Measurements from ENCODE around the gene RNF207.
A peak's percentile ranks its signal among the peaks of the same experiment; 100 is the strongest.

Gene RNF207, protein sequence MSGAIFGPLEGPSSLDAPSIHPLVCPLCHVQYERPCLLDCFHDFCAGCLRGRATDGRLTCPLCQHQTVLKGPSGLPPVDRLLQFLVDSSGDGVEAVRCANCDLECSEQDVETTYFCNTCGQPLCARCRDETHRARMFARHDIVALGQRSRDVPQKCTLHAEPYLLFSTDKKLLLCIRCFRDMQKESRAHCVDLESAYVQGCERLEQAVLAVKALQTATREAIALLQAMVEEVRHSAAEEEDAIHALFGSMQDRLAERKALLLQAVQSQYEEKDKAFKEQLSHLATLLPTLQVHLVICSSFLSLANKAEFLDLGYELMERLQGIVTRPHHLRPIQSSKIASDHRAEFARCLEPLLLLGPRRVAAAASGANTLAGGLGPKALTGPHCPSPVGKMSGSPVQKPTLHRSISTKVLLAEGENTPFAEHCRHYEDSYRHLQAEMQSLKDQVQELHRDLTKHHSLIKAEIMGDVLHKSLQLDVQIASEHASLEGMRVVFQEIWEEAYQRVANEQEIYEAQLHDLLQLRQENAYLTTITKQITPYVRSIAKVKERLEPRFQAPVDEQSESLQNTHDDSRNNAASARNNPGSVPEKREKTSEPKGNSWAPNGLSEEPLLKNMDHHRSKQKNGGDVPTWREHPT

DNA sequence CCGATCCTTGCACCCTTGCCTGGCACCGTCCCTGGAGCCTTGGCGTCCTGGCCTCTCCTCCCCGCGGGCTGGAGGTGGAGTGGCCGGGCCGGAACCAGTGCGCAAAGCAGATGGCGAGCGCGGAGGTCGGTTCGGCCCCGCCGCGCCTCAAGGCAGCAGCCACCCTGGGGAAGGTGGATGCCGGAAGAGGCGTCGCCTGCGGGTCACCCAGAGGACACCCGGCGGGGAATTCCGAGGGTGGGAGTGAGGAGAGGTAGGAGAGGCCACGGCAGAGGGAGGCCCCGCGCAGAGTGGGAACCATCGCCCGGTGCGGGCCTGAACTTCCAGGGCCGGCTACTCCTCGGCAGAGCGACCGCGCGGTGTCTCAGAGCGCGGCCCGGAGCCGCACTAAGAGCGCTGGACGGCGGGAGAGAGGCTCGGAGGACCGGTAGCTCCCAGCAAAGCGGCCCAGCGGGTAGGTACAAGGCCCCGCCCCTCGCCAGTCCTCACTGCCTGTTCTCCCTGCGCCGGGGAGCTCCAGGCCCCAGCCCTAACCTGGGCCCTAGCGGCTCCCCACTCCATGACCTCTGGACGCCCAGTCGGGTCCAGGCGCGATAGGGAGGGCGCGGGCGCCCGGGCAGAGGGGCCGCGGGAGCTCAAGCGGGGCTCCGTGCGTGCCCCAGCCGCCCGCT lies at the start of gene RNF207:
Gene RNF207 (plus strand): TSS at position 271 of the 671 bp plus-strand sequence. CDS start 417 bp downstream, outside the sequence.
- DNase-seq, result no peak

- DNase-seq, result no peak
Measured at GRCh38 chr1:6157132-6157527, 48.8 kb upstream of the RNF207 start.

DNA sequence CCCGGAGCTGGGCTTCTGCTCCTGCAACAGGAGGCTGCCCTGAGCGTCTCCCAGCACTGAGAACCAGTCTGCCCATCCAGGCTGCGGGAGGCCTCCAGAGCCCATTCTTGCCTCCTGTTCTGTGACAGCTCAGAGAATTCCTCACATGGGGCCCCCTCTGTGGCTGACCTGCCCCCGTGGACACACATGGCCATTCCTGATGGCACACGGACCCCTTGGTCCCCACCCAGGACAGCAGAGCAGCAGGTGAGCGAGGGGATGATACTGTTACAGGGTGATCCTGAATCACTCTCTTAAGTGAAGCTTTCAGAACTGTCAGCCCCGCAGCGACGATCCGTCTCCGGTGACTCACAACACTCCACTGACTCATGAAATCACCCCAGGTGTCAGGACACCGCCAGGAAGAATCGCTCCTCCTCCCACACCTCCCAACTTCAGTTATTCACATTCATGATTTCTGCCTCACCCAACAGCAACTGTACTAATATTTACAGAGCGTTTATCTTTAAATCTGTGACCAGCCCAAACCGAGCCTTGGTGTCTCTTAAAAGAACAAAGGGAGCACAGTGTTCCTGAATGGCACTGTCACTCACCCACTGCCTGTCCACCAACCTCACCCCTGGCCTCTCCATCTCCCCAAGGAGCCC lies 48.3 kb upstream of the RNF207 start:
- no peak for DNase-seq

DNA sequence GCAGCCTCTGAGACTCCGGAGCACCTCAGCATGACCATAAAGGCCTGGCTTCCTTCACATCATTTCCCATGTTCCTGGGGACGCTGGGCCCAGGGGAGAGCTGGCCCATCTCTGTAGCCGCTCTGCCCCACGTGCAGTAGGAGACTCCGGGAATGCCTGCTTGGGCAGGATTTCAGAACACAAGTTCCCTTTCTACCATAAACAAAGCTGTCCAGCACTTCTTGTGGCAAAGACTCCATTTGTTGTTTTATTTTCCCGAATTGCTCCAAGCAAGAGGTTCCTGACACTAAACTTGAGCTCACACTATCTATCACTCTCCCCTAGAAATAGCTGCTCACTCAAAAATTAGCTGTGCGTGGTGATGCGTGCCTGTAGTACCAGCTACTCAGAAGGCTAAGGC lies 47.7 kb upstream of the RNF207 start:
- DNase-seq, result no peak

DNA sequence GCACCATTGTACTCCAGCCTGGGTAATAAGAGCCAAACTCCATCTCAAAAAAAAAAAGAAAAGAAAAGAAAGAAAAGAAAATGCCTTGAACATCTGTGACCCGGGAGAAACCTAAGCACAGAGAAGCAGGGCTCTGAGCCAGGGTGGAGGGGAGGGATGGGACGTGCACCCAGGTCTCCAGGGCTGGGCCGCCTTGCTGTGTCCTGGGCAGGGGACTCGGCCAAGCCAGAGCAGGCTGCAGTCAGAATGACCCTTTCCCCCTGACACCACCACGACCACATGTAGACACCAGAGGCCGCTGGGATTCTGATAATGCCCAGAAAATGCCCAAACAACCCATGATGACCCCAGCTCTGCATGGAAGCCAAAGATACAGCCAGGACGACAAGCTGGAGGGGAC lies 43.6 kb upstream of the RNF207 start:
- DNase-seq, result no peak

DNA sequence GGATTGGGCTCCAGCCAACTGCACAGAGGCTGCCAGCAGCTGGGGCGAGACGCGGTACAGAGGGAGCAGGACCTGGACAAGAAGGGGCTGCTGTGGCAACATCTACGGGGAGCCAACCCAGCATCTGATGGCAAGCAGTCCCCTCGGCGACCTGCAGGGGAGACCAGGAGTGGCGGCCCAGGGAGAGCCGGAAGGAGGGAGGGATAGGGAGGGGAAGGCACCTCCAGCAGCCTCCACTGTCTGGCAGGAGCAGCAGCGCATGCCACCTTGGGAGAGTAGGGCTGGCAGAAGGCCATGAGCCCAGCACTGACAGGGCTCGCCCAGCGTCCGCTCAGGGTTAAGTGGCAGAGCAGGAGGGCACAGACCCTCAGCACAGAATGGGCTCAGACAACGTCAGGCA lies 43.1 kb upstream of the RNF207 start:
- DNase-seq, result no peak

DNA sequence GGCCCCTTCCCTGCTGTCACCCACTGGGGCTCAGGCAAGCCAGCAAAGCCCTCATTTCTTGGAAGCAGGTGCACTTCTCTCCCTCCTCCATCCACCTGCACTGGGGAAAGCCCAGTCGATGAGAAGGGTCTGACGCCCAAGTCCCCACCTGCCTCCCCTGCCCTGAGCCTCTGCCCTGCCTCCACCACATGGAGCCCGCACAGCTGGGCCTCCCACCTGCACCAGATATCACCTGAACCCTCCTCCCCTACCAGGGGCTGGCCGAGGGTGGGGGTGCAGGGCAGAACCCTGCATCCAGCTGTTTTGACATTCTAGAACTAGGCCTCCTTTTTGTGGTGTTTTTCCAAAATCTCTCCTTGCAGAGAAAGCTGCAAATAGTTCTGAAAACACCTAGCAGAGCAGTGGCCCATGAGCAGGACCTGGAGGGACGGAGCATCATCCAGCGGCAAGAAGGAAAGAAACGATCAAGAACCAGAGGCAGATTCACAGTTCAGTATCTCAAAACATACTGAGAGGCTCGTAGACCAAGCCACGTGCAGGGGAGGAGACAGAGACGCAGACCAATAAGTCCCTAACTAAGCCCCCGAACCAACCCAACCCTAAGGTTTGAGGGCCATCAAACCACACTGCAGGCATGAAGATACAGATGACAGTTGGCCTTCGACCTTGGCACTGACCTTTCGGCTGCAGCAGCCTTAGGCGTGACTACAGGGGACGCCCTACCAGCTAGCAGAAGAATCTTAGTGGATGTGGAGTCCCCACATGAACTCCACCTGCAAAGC lies 42.5 kb upstream of the RNF207 start:
- DNase-seq, result no peak

DNA sequence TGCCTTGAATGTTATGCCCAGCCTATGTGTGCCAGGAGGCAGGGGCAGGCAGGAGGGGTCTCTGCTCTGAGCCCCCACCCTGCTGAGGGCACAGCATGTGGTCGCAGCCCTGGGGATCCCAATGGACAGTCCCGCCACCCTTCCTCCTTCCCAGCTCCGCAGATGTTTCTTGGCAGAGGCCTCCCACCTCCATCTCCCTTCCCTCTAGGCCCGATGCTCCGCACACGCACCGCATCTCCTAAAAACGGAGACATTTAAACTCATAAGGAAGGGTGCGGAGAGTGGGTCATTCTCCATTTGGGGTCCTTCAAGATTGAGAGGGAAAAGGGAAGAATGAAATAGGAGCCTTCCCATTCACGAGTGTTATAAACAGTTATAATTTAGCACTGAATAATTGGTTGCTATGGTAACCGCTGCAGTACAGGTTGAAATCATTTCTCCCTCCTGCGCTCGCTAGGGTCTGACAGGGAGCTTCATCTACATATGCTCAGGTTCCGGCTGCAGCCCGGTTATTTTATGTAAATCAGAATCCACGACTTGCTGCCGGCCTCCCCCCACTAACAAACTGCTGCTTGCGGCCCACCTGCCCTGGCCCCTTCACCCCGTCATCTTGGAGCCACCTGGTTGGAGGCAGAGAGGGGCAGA lies 41.8 kb upstream of the RNF207 start:
- no peak for DNase-seq

DNA sequence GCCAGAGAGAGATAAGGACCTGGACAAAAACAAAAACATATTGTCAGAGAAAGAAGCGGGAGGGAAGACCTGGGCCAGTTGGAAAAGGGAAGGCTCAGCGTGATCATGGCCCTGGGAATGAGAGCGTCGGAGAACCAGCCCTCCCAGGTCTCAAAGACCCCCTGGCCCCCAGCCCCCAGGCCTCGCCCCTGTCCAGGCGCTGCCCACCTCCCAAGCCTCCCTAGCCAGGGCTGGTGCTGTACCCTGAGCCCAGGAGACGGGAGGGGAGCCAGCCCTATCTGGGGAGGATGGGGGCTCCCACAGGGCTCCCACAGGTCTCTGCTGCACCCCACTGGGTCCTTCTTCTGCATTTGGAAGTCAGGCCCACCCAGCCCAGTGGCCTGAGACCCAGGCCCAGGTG lies 40.9 kb upstream of the RNF207 start:
- no peak for DNase-seq

GRCh38 chr1:6165441-6165985 lies 40.4 kb upstream of the RNF207 start:
- DNase-seq, result no peak

DNA sequence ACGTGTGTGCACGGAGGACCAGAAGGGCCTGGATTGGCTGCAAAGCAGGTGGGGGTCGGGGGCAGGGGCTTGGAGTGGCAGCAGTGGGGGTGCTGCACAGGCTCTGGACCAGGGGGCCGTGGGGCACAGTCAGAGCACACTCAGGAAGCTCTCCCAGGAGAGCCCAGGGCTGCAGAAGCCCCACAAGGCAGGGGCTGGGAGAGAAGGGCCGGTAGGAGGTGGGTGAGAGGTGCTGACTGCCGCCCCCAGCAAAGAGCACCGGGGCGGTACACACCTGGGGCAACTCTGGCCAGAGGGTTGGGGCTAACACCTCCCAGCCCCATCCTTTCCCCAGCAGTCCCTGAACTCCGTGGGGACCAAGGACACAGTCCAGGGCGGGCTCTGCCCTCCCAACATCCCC lies 39.7 kb upstream of the RNF207 start:
- no peak for DNase-seq

- DNase-seq, result no peak
Measured at GRCh38 chr1:6166655-6167390, 39.1 kb upstream of the RNF207 start.

DNA sequence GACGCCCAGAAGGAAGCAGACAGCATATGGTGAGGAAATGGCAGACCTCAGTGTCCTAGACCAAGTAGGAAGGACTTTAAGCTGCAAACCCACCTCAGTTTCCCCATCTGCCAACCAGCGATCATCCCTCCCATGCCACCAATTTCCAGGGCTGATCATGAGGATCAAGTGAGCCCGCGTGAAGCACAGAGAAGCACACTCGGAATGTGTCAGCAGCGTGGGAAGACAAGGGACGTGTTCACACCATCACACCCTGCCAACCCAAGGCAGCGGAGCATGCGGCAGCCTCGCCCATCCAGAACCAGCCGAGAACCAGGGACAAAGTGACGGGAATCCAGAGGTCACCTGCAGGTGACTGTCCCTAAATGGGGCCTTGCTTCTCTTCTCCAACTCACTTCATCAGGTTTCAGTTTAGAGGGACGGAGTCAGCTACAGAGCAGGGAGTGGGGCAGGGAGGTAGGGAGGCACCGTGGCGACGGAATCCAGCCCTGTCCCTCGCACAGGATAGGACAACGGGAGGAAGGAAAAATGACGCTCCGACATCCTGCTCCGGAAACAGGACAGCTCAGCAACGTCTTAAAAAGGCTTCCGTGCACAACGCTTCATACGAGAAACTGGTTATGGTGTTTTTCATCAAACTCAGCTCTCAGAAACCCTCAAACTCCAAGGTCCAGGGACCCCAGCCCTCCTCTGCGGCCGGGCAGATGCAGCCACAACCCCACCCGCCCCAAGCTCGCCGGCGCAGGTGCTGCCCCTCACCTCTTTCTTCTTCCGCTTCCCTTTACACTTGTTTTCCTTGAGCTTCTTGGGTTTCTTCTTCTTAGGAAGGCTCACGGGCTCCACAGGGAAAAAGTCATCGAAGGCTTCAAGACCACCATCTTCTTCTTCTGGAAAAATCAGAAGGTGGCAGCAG lies 38.3 kb upstream of the RNF207 start:
- no peak for DNase-seq

- no peak for DNase-seq
Measured at GRCh38 chr1:6168947-6169586, 36.9 kb upstream of the RNF207 start.

- DNase-seq, result no peak
Measured at GRCh38 chr1:6170116-6170741, 35.7 kb upstream of the RNF207 start.

- peak; percentile 54 for DNase-seq
Measured at GRCh38 chr1:6170742-6171201, 35.1 kb upstream of the RNF207 start.

DNA sequence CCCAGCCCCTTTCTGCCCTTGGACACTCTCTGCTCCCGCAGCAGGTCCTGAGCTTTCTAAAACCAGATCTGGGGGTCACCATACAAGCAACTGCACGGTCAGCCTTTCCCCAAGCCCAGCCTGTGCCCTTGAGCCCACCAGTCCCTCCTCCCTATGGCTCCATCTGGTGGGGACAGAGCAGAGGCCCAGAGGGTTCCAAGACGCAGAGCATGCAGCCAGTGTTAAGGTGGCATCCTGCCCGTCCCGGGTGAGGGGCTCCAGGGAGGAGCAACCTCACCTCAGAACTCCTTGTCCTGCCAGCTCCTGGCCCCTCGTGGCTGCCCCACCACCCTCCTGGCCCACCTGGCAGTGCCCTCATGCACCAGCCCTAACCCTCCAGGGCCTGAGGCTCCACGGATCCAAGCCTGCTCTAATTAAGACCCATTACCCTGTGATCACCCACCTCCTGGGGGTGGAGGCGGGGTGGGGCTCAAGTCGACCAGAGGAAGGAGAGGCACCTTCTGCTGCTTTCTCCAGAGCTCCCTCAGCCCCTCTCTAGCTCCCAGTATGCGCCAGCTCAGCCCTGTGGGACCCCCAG lies 34.3 kb upstream of the RNF207 start:
- DNase-seq, result no peak

GRCh38 chr1:6172549-6172948 lies 33.4 kb upstream of the RNF207 start:
- no peak for DNase-seq

All from MV-4-11 (cell line).